Suprapubic skin (tissue), 3 donors: Measurements from ENCODE around the gene PRPS1L1.

Experiments
- POLR2A ChIP-seq, 2 donors: fragments of 450-650 bp; IDR thresholded peaks; one replicate each; pipeline ENCODE4 v1.6.1; 2017; ENCODE audit warnings: antibody characterized with exemption in 2 of 2, mild to moderate bottlenecking in 2 of 2, moderate library complexity in 2 of 2
- TF ChIP-seq, protein P1 (sequence below), 2 donors: fragments of 200-600 bp in 1 of 2; fragments of 450-650 bp in 1 of 2; sonication (generic) in 1 of 2; IDR thresholded peaks; one replicate each; pipeline ENCODE4 v1.5.1; 2016 to 2019; ENCODE audit warnings: antibody characterized with exemption in 2 of 2, mild to moderate bottlenecking in 1 of 2, moderate library complexity in 1 of 2

DNA sequence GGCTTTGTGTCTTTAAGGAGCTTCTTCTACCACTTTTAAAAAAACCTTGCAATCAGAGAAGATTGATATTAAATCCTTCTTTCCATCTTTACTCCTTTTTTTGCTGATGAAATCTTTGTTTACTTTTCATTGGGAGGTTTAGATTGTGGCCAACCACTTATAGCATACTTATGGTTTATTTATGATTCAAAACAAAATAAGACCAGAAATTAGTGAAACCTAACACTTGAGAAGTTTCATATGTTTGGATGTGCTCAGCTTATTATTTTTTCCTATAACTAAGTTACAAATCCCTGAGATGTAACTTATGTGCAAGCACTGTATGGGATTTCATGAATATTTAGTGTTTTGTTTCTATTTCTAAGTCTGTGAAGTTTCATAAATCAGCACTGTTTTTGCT, 13.5 kb upstream of the PRPS1L1 start:
- TF ChIP-seq, protein P1, sequence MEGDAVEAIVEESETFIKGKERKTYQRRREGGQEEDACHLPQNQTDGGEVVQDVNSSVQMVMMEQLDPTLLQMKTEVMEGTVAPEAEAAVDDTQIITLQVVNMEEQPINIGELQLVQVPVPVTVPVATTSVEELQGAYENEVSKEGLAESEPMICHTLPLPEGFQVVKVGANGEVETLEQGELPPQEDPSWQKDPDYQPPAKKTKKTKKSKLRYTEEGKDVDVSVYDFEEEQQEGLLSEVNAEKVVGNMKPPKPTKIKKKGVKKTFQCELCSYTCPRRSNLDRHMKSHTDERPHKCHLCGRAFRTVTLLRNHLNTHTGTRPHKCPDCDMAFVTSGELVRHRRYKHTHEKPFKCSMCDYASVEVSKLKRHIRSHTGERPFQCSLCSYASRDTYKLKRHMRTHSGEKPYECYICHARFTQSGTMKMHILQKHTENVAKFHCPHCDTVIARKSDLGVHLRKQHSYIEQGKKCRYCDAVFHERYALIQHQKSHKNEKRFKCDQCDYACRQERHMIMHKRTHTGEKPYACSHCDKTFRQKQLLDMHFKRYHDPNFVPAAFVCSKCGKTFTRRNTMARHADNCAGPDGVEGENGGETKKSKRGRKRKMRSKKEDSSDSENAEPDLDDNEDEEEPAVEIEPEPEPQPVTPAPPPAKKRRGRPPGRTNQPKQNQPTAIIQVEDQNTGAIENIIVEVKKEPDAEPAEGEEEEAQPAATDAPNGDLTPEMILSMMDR (IDR thresholded peaks at IDR 0.05), result no peak
- no peak for TF ChIP-seq POLR2A (IDR thresholded peaks at IDR 0.05)
